Measurements from ENCODE around the gene TRIO.

The TRIO gene

GRCh38 chr5:14308384-14309154 is 165.4 kb downstream of the TRIO start:
- no peaks in the 10 kb centered on the region for H3K79me2 ChIP-seq (ENCODE audit: low read length)
- H3K9ac ChIP-seq (ENCODE audit: low read length): no peak overlapping the region
- H3K27me3 ChIP-seq (replicated peaks; ENCODE audit: insufficient read depth, low read length): no peaks in the 10 kb centered on the region
- H3K9me3 ChIP-seq (replicated peaks; ENCODE audit: insufficient read depth, low read length): no peaks in the 10 kb centered on the region
- H2AFZ ChIP-seq (ENCODE audit: low read length): no peak overlapping the region
- H4K20me1 ChIP-seq (ENCODE audit: insufficient read depth, low read length): no peaks in the 10 kb centered on the region
- TF ChIP-seq CTCF (IDR thresholded peaks at IDR 0.05; ENCODE audit: low read length): no peak
- TF ChIP-seq EZH2 (optimal IDR thresholded peaks at IDR 0.05; ENCODE audit: low read depth, low read length): no peak
- H3F3A ChIP-seq (ENCODE audit: insufficient read depth, low read length): no peaks in the 10 kb centered on the region
- peaks cover 5% of the 10 kb centered on the region; the same call in 1 of the 2 replicates for H3K36me3 ChIP-seq (replicated peaks; ENCODE audit: insufficient read depth, low read length)
- H3K9me2 ChIP-seq (replicated peaks; ENCODE audit: insufficient read depth, low read length): no peaks in the 10 kb centered on the region
- H3K4me2 ChIP-seq (ENCODE audit: low read depth, low read length): no peak overlapping the region
- no peak overlapping the region for H3K27ac ChIP-seq (ENCODE audit: low read length)
- H3K4me1 ChIP-seq (ENCODE audit: low read length): no peaks in the 10 kb centered on the region
- DNase-seq: no peak
- H3K4me3 ChIP-seq (ENCODE audit: low read length): no peak overlapping the region

- Histone ChIP-seq H3K9me3 (replicated peaks; ENCODE audit: insufficient read depth, low read length) (no peaks in the 10 kb centered on the region), H3F3A (ENCODE audit: insufficient read depth, low read length) (no peaks in the 10 kb centered on the region), H4K20me1 (ENCODE audit: insufficient read depth, low read length) (no peaks in the 10 kb centered on the region), H3K79me2 (ENCODE audit: low read length) (no peaks in the 10 kb centered on the region), H3K4me3 (ENCODE audit: low read length) (no peak overlapping the region), H3K9ac (ENCODE audit: low read length) (no peak overlapping the region), H2AFZ (ENCODE audit: low read length) (no peak overlapping the region), H3K4me1 (ENCODE audit: low read length) (no peaks in the 10 kb centered on the region), H3K27me3 (replicated peaks; ENCODE audit: insufficient read depth, low read length) (no peaks in the 10 kb centered on the region), H3K4me2 (ENCODE audit: low read depth, low read length) (no peak overlapping the region), H3K9me2 (replicated peaks; ENCODE audit: insufficient read depth, low read length) (no peaks in the 10 kb centered on the region), H3K27ac (ENCODE audit: low read length) (no peak overlapping the region), H3K36me3 (replicated peaks; ENCODE audit: insufficient read depth, low read length) (peaks cover 5% of the 10 kb centered on the region; the same call in 1 of the 2 replicates)
- no peak for DNase-seq
- TF ChIP-seq EZH2 (optimal IDR thresholded peaks at IDR 0.05; ENCODE audit: low read depth, low read length) (no peak), CTCF (IDR thresholded peaks at IDR 0.05; ENCODE audit: low read length) (no peak)
Observed at GRCh38 chr5:14309199-14309598, 166.1 kb downstream of the TRIO start.

GRCh38 chr5:14309878-14310531 is 166.9 kb downstream of the TRIO start:
- Histone ChIP-seq H3K9me3 (replicated peaks; ENCODE audit: insufficient read depth, low read length) (no peaks in the 10 kb centered on the region), H3K36me3 (replicated peaks; ENCODE audit: insufficient read depth, low read length) (peaks cover 5% of the 10 kb centered on the region; the same call in 1 of the 2 replicates), H3K9ac (ENCODE audit: low read length) (no peak overlapping the region), H3K27me3 (replicated peaks; ENCODE audit: insufficient read depth, low read length) (no peaks in the 10 kb centered on the region), H4K20me1 (ENCODE audit: insufficient read depth, low read length) (no peaks in the 10 kb centered on the region), H3F3A (ENCODE audit: insufficient read depth, low read length) (no peaks in the 10 kb centered on the region), H2AFZ (ENCODE audit: low read length) (no peak overlapping the region), H3K4me2 (ENCODE audit: low read depth, low read length) (no peak overlapping the region), H3K79me2 (ENCODE audit: low read length) (no peaks in the 10 kb centered on the region), H3K4me1 (ENCODE audit: low read length) (no peaks in the 10 kb centered on the region), H3K27ac (ENCODE audit: low read length) (no peak overlapping the region), H3K4me3 (ENCODE audit: low read length) (no peak overlapping the region), H3K9me2 (replicated peaks; ENCODE audit: insufficient read depth, low read length) (no peaks in the 10 kb centered on the region)
- no peak for DNase-seq
- TF ChIP-seq CTCF (IDR thresholded peaks at IDR 0.05; ENCODE audit: low read length) (no peak), EZH2 (optimal IDR thresholded peaks at IDR 0.05; ENCODE audit: low read depth, low read length) (no peak), EZH2phosphoT487 (IDR thresholded peaks at IDR 0.05; ENCODE audit: low read length) (no peak)
